Measurements from ENCODE around the gene TWIST2. TPM values are rescaled to one million over a fixed set of nuclear protein-coding genes. Genes with fewer than 3 reads are reported as not detected.

TWIST2 gene
- polyA plus RNA-seq, 3 donors: 0.43 to 0.49 (median 0.43) TPM

- H3K9ac ChIP-seq (ENCODE audit: insufficient read depth, low read length, poor library complexity, severe bottlenecking): no peak overlapping the region
- TF ChIP-seq CTCF (IDR thresholded peaks at IDR 0.05): no peak
- Mint-ChIP-seq H3K36me3 (no peaks in the 10 kb centered on the region), H3K27me3 (ENCODE audit: low read depth in 3 of 3) (peaks cover 13 to 28% (median 15%) of the 10 kb centered on the region in 3 donors), H3K4me1 (no peaks in the 10 kb centered on the region), H3K9me3 (peaks cover 0 to 3% (median 2%) of the 10 kb centered on the region in 7 donors), H3K27ac (no peak overlapping the region), H3K4me3 (no peak overlapping the region)
- 83% methylated on average over 8 of the region's 10 CpGs for WGBS (ENCODE audit: insufficient coverage)
- no peak overlapping the region for H3K4me3 ChIP-seq (replicated peaks in 1 of 3; ENCODE audit: low read depth in 2 of 3, low read length in 3 of 3)
- H3K36me3 ChIP-seq (replicated peaks in 1 of 2; ENCODE audit: control insufficient read depth in 1 of 2, insufficient read depth in 2 of 2, low read length in 2 of 2): no peaks in the 10 kb centered on the region
- no peak for DNase-seq
- no peak overlapping the region for H3K4me2 ChIP-seq (replicated peaks; ENCODE audit: extremely low read depth, low read length, poor library complexity, severe bottlenecking)
- H4K20me1 ChIP-seq (ENCODE audit: insufficient read depth, low read length): no peaks in the 10 kb centered on the region
- H3K27ac ChIP-seq (ENCODE audit: low read depth in 1 of 2, low read length in 2 of 2): no peak overlapping the region
- H3K27me3 ChIP-seq (ENCODE audit: control insufficient read depth in 2 of 2, insufficient read depth in 2 of 2, low read length in 2 of 2): no peaks in the 10 kb centered on the region
- H3K79me2 ChIP-seq (ENCODE audit: insufficient read depth, low read length): no peaks in the 10 kb centered on the region
- intact Hi-C loops (cut with micrococcal nuclease): no loop called here
- no peaks in the 10 kb centered on the region for H3K4me1 ChIP-seq (ENCODE audit: control insufficient read depth in 1 of 2, insufficient read depth in 2 of 2, low read length in 2 of 2)
- no peak overlapping the region for H2AFZ ChIP-seq (ENCODE audit: insufficient read depth, low read depth, low read length, poor library complexity, severe bottlenecking)
- no peaks in the 10 kb centered on the region for H3K9me3 ChIP-seq (replicated peaks in 1 of 2; ENCODE audit: control insufficient read depth in 1 of 2, insufficient read depth in 1 of 2, low read length in 2 of 2)
Observed at GRCh38 chr2:238868067-238868524, 20.2 kb downstream of the TWIST2 start.

GRCh38 chr2:238868616-238869292, 20.9 kb downstream of the TWIST2 start:
- DNase-seq: no peak
- H3K36me3 Mint-ChIP-seq: no peaks in the 10 kb centered on the region
- no peaks in the 10 kb centered on the region for H3K4me1 Mint-ChIP-seq
- no peak overlapping the region for H3K4me2 ChIP-seq (replicated peaks; ENCODE audit: extremely low read depth, low read length, poor library complexity, severe bottlenecking)
- WGBS (ENCODE audit: insufficient coverage): 94% methylated on average over 18 of the region's 25 CpGs
- intact Hi-C loops (cut with micrococcal nuclease): no loop called here
- H3K36me3 ChIP-seq (replicated peaks in 1 of 2; ENCODE audit: control insufficient read depth in 1 of 2, insufficient read depth in 2 of 2, low read length in 2 of 2): no peaks in the 10 kb centered on the region
- no peaks in the 10 kb centered on the region for H3K27me3 ChIP-seq (ENCODE audit: control insufficient read depth in 2 of 2, insufficient read depth in 2 of 2, low read length in 2 of 2)
- H3K4me3 Mint-ChIP-seq: no peak overlapping the region
- H3K27ac Mint-ChIP-seq: peak overlapping the region in 1 of 7 donors; percentile 57
- TF ChIP-seq CTCF (IDR thresholded peaks at IDR 0.05): no peak
- no peak overlapping the region for H3K4me3 ChIP-seq (replicated peaks in 1 of 3; ENCODE audit: low read depth in 2 of 3, low read length in 3 of 3)
- no peak overlapping the region for H2AFZ ChIP-seq (ENCODE audit: insufficient read depth, low read depth, low read length, poor library complexity, severe bottlenecking)
- H3K79me2 ChIP-seq (ENCODE audit: insufficient read depth, low read length): no peaks in the 10 kb centered on the region
- H3K27me3 Mint-ChIP-seq (ENCODE audit: low read depth in 3 of 3): peaks cover 13 to 32% (median 16%) of the 10 kb centered on the region in 3 donors
- H3K9me3 ChIP-seq (replicated peaks in 1 of 2; ENCODE audit: control insufficient read depth in 1 of 2, insufficient read depth in 1 of 2, low read length in 2 of 2): no peaks in the 10 kb centered on the region
- no peak overlapping the region for H3K9ac ChIP-seq (ENCODE audit: insufficient read depth, low read length, poor library complexity, severe bottlenecking)
- no peaks in the 10 kb centered on the region for H3K4me1 ChIP-seq (ENCODE audit: control insufficient read depth in 1 of 2, insufficient read depth in 2 of 2, low read length in 2 of 2)
- H4K20me1 ChIP-seq (ENCODE audit: insufficient read depth, low read length): no peaks in the 10 kb centered on the region
- H3K27ac ChIP-seq (ENCODE audit: low read depth in 1 of 2, low read length in 2 of 2): no peak overlapping the region
- peaks cover 0 to 3% (median 0%) of the 10 kb centered on the region in 7 donors for H3K9me3 Mint-ChIP-seq

Data from CD14-positive monocyte (primary cell).